Testis (tissue), 3 donors: Measurements from ENCODE around the gene KCNJ18. TPM values are rescaled to one million over a fixed set of nuclear protein-coding genes. Genes with fewer than 3 reads are reported as not detected.
"Not testable (repeated sequence)": the region's sequence is repeated elsewhere in the genome, so short reads cannot be mapped to it uniquely, and the experiment has no call there.

Experiments
- DNase-seq: peaks from one replicate; pipeline ENCODE4 v3.0.0-alpha.2; 2019
- H3K27ac ChIP-seq, 2 donors: fragments of 200-600 bp; sonication (generic); one replicate each; pipeline ENCODE4 v1.5.1; 2019
- H3K27me3 ChIP-seq: fragments of 200-600 bp; sonication (generic); one replicate; pipeline ENCODE4 v1.5.1; 2019
- H3K36me3 ChIP-seq: fragments of 200-600 bp; sonication (generic); one replicate; pipeline ENCODE4 v1.5.1; 2017; ENCODE audit warnings: low read depth; ENCODE audit errors: missing control alignments
- H3K4me1 ChIP-seq: fragments of 200-600 bp; sonication (generic); one replicate; pipeline ENCODE4 v1.5.1; 2019
- H3K4me3 ChIP-seq, 2 donors: fragments of 200-600 bp; sonication (generic); one replicate each; pipeline ENCODE4 v1.5.1; 2017 to 2019
- H3K9me3 ChIP-seq: fragments of 200-600 bp; sonication (generic); one replicate; pipeline ENCODE4 v1.5.1; 2017
- CTCF ChIP-seq, 3 experiments: fragments of 450-650 bp in 2 of 3; fragments of 200-600 bp in 1 of 3; sonication (generic) in 1 of 3; IDR thresholded peaks; one replicate each; pipeline ENCODE4 v1.5.1; 2016 to 2019; ENCODE audit warnings: antibody characterized with exemption in 3 of 3, mild to moderate bottlenecking in 2 of 3, moderate library complexity in 1 of 3
- POLR2A ChIP-seq: fragments of 450-650 bp; IDR thresholded peaks from one replicate; pipeline ENCODE4 v1.6.1; 2017; ENCODE audit warnings: antibody characterized with exemption, mild to moderate bottlenecking, moderate library complexity
- WGBS, 2 donors: methylation state at CpG; one replicate each; pipeline ENCODE4 v1.1.5; 2018; 5-methylcytosine and 5-hydroxymethylcytosine counted together
- intact Hi-C: fragments of 100-400 bp; cut with DNase I; formaldehyde crosslinking; loops from one replicate; pipeline ENCODE4 v1.15.1; 2023; ENCODE audit warnings: low total_unique reads
- polyA plus RNA-seq: library from polyadenylated mRNA; stranded (reverse); fragments of 350-450 nt; fragmentation: Illumina TruSeq; extraction: RNeasy Lipid Tissue Mini Kit (QIAGEN cat#74804); gene quantifications from one replicate; pipeline ENCODE4 v1.2.3, GENCODE V29; 2014; ENCODE audit warnings: low read depth, low replicate concordance; ENCODE audit not compliant: insufficient read depth
- total RNA-seq, 2 donors: library from RNA; depleted of rRNA; stranded (reverse); fragments of >200 nt; gene quantifications; one replicate each; pipeline ENCODE4 v1.2.3, GENCODE V29; 2016

Gene KCNJ18
- total and polyA plus RNA-seq, 3 donors from 2014 or later, result 0.55 to 1.0 (median 0.68) TPM

- H3K27me3 ChIP-seq, result no peaks in the 10 kb centered on the region
- H3K9me3 ChIP-seq, result no peaks in the 10 kb centered on the region
- H3K27ac ChIP-seq, result no peak overlapping the region
- no peak overlapping the region for H3K4me3 ChIP-seq
- H3K4me1 ChIP-seq, result no peaks in the 10 kb centered on the region
- no peaks in the 10 kb centered on the region for H3K36me3 ChIP-seq
- intact Hi-C loops, result no loop called here
- TF ChIP-seq POLR2A (no peak), CTCF (IDR thresholded peaks at IDR 0.05) (no peak)
- WGBS, 2 donors, result 79% methylated on average over 13 of the region's 13 CpGs
- DNase-seq, result no peak
These were observed 12.8 kb downstream of the KCNJ18 start for GRCh38 chr17:21705021-21705601.

- H3K27me3 ChIP-seq, DNase-seq, H3K36me3 ChIP-seq, H3K4me3 ChIP-seq, H3K4me1 ChIP-seq, H3K27ac ChIP-seq, H3K9me3 ChIP-seq, intact Hi-C loops: not testable (repeated sequence)
- WGBS, 2 donors, result 67 to 78% methylated on average over 6 of the region's 6 CpGs
These were observed 13.4 kb downstream of the KCNJ18 start for GRCh38 chr17:21705746-21706145.

- H3K27me3 ChIP-seq, intact Hi-C loops, H3K36me3 ChIP-seq, H3K4me3 ChIP-seq, DNase-seq, H3K4me1 ChIP-seq, H3K27ac ChIP-seq, H3K9me3 ChIP-seq: not testable (repeated sequence)
- WGBS, 2 donors, result 78 to 83% methylated on average over 7 of the region's 7 CpGs
These were observed 14.2 kb downstream of the KCNJ18 start for GRCh38 chr17:21706546-21706945.

- intact Hi-C loops, H3K36me3 ChIP-seq, H3K9me3 ChIP-seq, DNase-seq, H3K4me3 ChIP-seq, H3K27ac ChIP-seq, H3K27me3 ChIP-seq, H3K4me1 ChIP-seq: not testable (repeated sequence)
- 75 to 87% methylated on average over 4 to 6 of the region's 7 CpGs for WGBS, 2 donors
These were observed 14.8 kb downstream of the KCNJ18 start for GRCh38 chr17:21707131-21707530.

GRCh38 chr17:21707711-21708611, 15.6 kb downstream of the KCNJ18 start:
- intact Hi-C loops, H3K9me3 ChIP-seq, H3K36me3 ChIP-seq, H3K4me3 ChIP-seq, H3K27me3 ChIP-seq, DNase-seq, H3K27ac ChIP-seq, H3K4me1 ChIP-seq: not testable (repeated sequence)
- 79% methylated on average over 12 to 16 of the region's 17 CpGs for WGBS, 2 donors

- H3K27me3 ChIP-seq, H3K9me3 ChIP-seq, DNase-seq, H3K36me3 ChIP-seq, intact Hi-C loops, H3K4me1 ChIP-seq, H3K4me3 ChIP-seq, H3K27ac ChIP-seq: not testable (repeated sequence)
- 81 to 85% methylated on average over 14 to 15 of the region's 15 CpGs for WGBS, 2 donors
These were observed 16.6 kb downstream of the KCNJ18 start for GRCh38 chr17:21708612-21709535.

GRCh38 chr17:21709994-21710393, 17.7 kb downstream of the KCNJ18 start:
- intact Hi-C loops, result not testable (repeated sequence)

GRCh38 chr17:21710486-21710885, 18.2 kb downstream of the KCNJ18 start:
- H3K9me3 ChIP-seq, H3K4me1 ChIP-seq, DNase-seq, H3K4me3 ChIP-seq, intact Hi-C loops, H3K27me3 ChIP-seq, H3K36me3 ChIP-seq, H3K27ac ChIP-seq: not testable (repeated sequence)
- WGBS, 2 donors, result 75 to 94% methylated on average over 2 to 3 of the region's 3 CpGs

More at GRCh38 chr17:21709994-21710393, 17.7 kb downstream of the KCNJ18 start:
- DNase-seq, H3K4me3 ChIP-seq, H3K4me1 ChIP-seq, H3K27me3 ChIP-seq, H3K9me3 ChIP-seq, H3K36me3 ChIP-seq, H3K27ac ChIP-seq: not testable (repeated sequence)
- WGBS, 2 donors, result 67% methylated on average over 7 of the region's 8 CpGs; no CpG with 5 or more reads in 1 of the 2 donors
